DND-41 (cell line): ENCODE results near the gene PSMG3.

Experiments used
- CTCF ChIP-seq: IDR thresholded peaks from 2 replicates; pipeline ENCODE4 v1.5.1; 2012; ENCODE audit warnings: borderline replicate concordance, low read length, moderate library complexity, mild to moderate bottlenecking; ENCODE audit not compliant: poor library complexity, severe bottlenecking; ENCODE audit errors: extremely low read depth
- EZH2 ChIP-seq: IDR thresholded peaks from 3 replicates; pipeline ENCODE4 v1.6.1; 2012; ENCODE audit warnings: borderline replicate concordance, low read depth, mild to moderate bottlenecking, moderate library complexity, low read length, inconsistent platforms; ENCODE audit not compliant: severe bottlenecking

GRCh38 chr7:1541431-1542162 lies 28.2 kb downstream of the PSMG3 start:
- TF ChIP-seq CTCF (no peak), EZH2 (no peak)
